Measurements from ENCODE around the gene SRMS. TPM values are rescaled to one million over a fixed set of nuclear protein-coding genes. Genes with fewer than 3 reads are reported as not detected.

The SRMS gene
- total RNA-seq, 2 experiments from 2014 or later: 0.42 TPM; not detected in 1

DNA sequence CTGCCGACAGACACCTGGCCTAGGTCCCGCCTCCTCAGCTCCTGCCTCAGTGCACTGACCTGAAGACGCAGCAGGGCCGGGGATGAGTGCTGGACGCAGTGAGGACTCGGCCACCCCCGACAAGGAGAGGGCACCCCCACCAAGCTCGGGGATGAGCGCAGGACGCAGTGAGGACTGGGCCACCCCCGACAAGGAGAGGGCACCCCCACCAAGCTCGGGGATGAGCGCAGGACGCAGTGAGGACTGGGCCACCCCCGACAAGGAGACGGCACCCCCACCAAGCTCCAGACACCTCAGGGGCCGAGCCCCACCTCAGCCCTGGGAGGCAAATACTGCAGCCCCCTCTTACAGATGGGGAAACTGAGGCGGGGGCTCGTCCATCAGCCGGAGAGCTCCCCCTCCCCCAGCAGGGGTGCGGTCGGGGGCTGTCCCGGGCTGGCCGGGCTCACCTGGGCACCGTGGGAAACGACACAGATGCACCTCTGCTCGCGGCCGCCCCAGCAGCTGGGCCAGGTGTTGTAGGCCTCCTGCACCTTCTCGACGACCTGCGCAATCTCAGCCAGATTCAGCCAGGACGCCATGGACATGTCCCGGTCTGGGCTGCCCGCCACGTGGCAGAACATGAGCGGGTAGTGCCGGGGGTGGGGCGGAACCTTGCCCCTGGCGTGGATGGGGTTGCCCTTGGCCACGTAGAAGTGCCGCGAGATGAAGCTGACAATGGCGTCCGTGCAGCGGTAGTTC lies 19.0 kb upstream of the SRMS start:
- TF ChIP-seq, protein P1, sequence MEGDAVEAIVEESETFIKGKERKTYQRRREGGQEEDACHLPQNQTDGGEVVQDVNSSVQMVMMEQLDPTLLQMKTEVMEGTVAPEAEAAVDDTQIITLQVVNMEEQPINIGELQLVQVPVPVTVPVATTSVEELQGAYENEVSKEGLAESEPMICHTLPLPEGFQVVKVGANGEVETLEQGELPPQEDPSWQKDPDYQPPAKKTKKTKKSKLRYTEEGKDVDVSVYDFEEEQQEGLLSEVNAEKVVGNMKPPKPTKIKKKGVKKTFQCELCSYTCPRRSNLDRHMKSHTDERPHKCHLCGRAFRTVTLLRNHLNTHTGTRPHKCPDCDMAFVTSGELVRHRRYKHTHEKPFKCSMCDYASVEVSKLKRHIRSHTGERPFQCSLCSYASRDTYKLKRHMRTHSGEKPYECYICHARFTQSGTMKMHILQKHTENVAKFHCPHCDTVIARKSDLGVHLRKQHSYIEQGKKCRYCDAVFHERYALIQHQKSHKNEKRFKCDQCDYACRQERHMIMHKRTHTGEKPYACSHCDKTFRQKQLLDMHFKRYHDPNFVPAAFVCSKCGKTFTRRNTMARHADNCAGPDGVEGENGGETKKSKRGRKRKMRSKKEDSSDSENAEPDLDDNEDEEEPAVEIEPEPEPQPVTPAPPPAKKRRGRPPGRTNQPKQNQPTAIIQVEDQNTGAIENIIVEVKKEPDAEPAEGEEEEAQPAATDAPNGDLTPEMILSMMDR (conservative IDR thresholded peaks at IDR 0.05; ENCODE audit: low read length): peak; percentile 44; the same call in 1 of the 2 replicates
- TF ChIP-seq EZH2phosphoT487 (IDR thresholded peaks at IDR 0.05; ENCODE audit: borderline replicate concordance, low read depth, low read length): no peak
- Histone ChIP-seq H3K4me1 (ENCODE audit: insufficient read depth, low read length, poor library complexity, severe bottlenecking) (peaks cover 12% of the 10 kb centered on the region), H3K27ac (ENCODE audit: low read depth, low read length, poor library complexity, severe bottlenecking) (no peak overlapping the region), H2AFZ (ENCODE audit: low read length) (no peak overlapping the region), H3K79me2 (ENCODE audit: insufficient read depth, low read depth, low read length) (no peaks in the 10 kb centered on the region), H3K4me3 (ENCODE audit: low read depth, low read length, poor library complexity, severe bottlenecking) (no peak overlapping the region), H3K9me2 (ENCODE audit: insufficient read depth, low read length) (no peaks in the 10 kb centered on the region), H4K20me1 (ENCODE audit: insufficient read depth, low read length) (no peaks in the 10 kb centered on the region), H3K36me3 (ENCODE audit: insufficient read depth, low read length) (no peaks in the 10 kb centered on the region), H3K4me2 (ENCODE audit: low read length) (peak overlapping the region; percentile 17; the same call in 1 of the 2 replicates), H3K9me3 (ENCODE audit: low read length) (no peaks in the 10 kb centered on the region)
- CTCF ChIA-PET (ENCODE audit: unreplicated experiment): interaction anchor here (0.6 kb wide), 1 partner anchor 29 kb away, joined by 3 read pairs; the partner anchor contains the start of gene PTK6
- no peak for DNase-seq (ENCODE audit: low spot score)
- intact Hi-C loops (cut with micrococcal nuclease; ENCODE audit: unreplicated experiment): no loop called here
- no TSS peak for BruUV-seq (replicated peaks)
- POLR2A ChIA-PET: no interaction called here

- Histone ChIP-seq H3K4me1 (ENCODE audit: insufficient read depth, low read length, poor library complexity, severe bottlenecking) (peaks cover 12% of the 10 kb centered on the region), H3K79me2 (ENCODE audit: insufficient read depth, low read depth, low read length) (no peaks in the 10 kb centered on the region), H2AFZ (ENCODE audit: low read length) (no peak overlapping the region), H4K20me1 (ENCODE audit: insufficient read depth, low read length) (no peaks in the 10 kb centered on the region), H3K36me3 (ENCODE audit: insufficient read depth, low read length) (no peaks in the 10 kb centered on the region), H3K9me2 (ENCODE audit: insufficient read depth, low read length) (no peaks in the 10 kb centered on the region), H3K4me2 (ENCODE audit: low read length) (no peak overlapping the region), H3K9me3 (ENCODE audit: low read length) (no peaks in the 10 kb centered on the region), H3K27ac (ENCODE audit: low read depth, low read length, poor library complexity, severe bottlenecking) (no peak overlapping the region), H3K4me3 (ENCODE audit: low read depth, low read length, poor library complexity, severe bottlenecking) (no peak overlapping the region)
- no TSS peak for BruUV-seq (replicated peaks)
- CTCF ChIA-PET (ENCODE audit: unreplicated experiment): no interaction called here
- intact Hi-C loops (cut with micrococcal nuclease; ENCODE audit: unreplicated experiment): no loop called here
- TF ChIP-seq EZH2phosphoT487 (IDR thresholded peaks at IDR 0.05; ENCODE audit: borderline replicate concordance, low read depth, low read length): no peak
- TF ChIP-seq, protein P1 (conservative IDR thresholded peaks at IDR 0.05; ENCODE audit: low read length): no peak
- DNase-seq (ENCODE audit: low spot score): no peak
- POLR2A ChIA-PET: no interaction called here
These were observed 18.3 kb upstream of the SRMS start for GRCh38 chr20:63565699-63566335.

Data from OCI-LY7 (cell line).